Coronary artery (tissue), 2 donors: ENCODE measurements around the gene PPM1E.
"Not testable (repeated sequence)": the region's sequence is repeated elsewhere in the genome, so short reads cannot be mapped to it uniquely, and the experiment has no call there.

ENCODE experiments used
- DNase-seq: peaks from one replicate; pipeline ENCODE4 v3.0.0-alpha.2; 2017; ENCODE audit warnings: low spot score
- H3K27ac ChIP-seq, 2 donors: fragments of 200-600 bp; sonication (generic); one replicate each; pipeline ENCODE4 v1.5.1; 2016 to 2019
- H3K4me3 ChIP-seq: fragments of 200-600 bp; sonication (generic); 2 replicates; pipeline ENCODE4 v1.5.1; 2016; ENCODE audit warnings: mild to moderate bottlenecking, moderate library complexity
- TF ChIP-seq, protein P1 (sequence below): fragments of 200-600 bp; sonication (generic); IDR thresholded peaks from one replicate; pipeline ENCODE4 v1.5.1; 2019; ENCODE audit warnings: antibody characterized with exemption

PPM1E gene

GRCh38 chr17:58756246-58757161 is 850 bp downstream of the PPM1E start:
- H3K27ac ChIP-seq = no peak overlapping the region
- no peak for DNase-seq
- peak overlapping the region; percentile 78 for H3K4me3 ChIP-seq
- TF ChIP-seq, protein P1, sequence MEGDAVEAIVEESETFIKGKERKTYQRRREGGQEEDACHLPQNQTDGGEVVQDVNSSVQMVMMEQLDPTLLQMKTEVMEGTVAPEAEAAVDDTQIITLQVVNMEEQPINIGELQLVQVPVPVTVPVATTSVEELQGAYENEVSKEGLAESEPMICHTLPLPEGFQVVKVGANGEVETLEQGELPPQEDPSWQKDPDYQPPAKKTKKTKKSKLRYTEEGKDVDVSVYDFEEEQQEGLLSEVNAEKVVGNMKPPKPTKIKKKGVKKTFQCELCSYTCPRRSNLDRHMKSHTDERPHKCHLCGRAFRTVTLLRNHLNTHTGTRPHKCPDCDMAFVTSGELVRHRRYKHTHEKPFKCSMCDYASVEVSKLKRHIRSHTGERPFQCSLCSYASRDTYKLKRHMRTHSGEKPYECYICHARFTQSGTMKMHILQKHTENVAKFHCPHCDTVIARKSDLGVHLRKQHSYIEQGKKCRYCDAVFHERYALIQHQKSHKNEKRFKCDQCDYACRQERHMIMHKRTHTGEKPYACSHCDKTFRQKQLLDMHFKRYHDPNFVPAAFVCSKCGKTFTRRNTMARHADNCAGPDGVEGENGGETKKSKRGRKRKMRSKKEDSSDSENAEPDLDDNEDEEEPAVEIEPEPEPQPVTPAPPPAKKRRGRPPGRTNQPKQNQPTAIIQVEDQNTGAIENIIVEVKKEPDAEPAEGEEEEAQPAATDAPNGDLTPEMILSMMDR = no peak

DNA sequence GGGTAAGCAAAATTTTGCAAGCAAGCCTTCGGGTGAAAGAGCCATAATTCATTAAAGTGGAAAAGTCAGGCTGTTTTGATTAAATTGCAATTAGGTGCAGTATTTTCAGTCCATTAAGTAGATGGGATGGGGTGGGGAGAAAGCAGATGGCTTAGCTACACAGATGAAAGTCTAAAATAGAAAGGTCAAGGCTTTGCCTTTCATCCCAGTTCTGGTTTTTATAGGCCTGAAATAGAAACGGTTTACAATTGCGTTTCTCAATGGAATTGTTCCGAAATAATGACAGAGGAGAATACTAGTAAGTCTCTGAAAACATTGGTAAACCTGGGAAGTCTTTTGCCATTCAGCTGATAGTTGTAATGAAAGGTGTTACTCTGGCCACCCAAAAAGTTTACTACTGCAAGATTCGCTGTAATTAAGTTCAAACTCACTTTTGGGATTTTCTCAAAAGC is 1.5 kb downstream of the PPM1E start:
- H3K4me3 ChIP-seq = peak overlapping the region; percentile 78
- TF ChIP-seq, protein P1 = no peak
- DNase-seq = no peak
- no peak overlapping the region for H3K27ac ChIP-seq

GRCh38 chr17:58758890-58759289 is 3.2 kb downstream of the PPM1E start:
- DNase-seq = no peak
- Histone ChIP-seq H3K4me3 (no peak overlapping the region), H3K27ac (no peak overlapping the region)
- TF ChIP-seq, protein P1 = no peak

DNA sequence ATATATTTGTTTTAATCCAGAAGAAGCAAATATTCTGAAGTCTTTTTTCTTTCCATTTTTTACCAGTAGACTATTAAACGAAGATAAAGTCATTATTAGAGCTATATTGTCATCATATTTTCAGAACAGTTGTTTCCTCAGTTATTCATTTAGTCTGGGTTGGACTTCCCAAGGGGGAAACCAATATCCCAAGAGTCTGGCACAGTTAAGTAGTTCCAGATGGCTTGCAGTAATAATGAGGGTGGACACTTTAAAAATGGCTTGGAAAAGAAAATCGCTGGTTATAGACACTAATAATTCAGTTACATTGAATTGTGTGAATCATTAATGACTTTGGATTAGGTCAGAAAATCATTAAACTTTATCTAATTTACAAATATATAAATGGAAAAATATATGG is 3.9 kb downstream of the PPM1E start:
- H3K4me3 ChIP-seq = no peak overlapping the region
- no peak for DNase-seq
- TF ChIP-seq, protein P1 = no peak
- no peak overlapping the region for H3K27ac ChIP-seq

- TF ChIP-seq, protein P1 = no peak
- DNase-seq = no peak
- Histone ChIP-seq H3K4me3 (no peak overlapping the region), H3K27ac (no peak overlapping the region)
These were observed 4.6 kb downstream of the PPM1E start for GRCh38 chr17:58760248-58760647.

- H3K4me3 ChIP-seq = no peak overlapping the region
- DNase-seq = no peak
- TF ChIP-seq, protein P1 = no peak
- H3K27ac ChIP-seq = no peak overlapping the region
These were observed 7.6 kb downstream of the PPM1E start for GRCh38 chr17:58763263-58763662.

- DNase-seq = no peak
- H3K4me3 ChIP-seq = no peak overlapping the region
- H3K27ac ChIP-seq = no peak overlapping the region
- TF ChIP-seq, protein P1 = no peak
These were observed 8.7 kb downstream of the PPM1E start for GRCh38 chr17:58764373-58764772.

DNA sequence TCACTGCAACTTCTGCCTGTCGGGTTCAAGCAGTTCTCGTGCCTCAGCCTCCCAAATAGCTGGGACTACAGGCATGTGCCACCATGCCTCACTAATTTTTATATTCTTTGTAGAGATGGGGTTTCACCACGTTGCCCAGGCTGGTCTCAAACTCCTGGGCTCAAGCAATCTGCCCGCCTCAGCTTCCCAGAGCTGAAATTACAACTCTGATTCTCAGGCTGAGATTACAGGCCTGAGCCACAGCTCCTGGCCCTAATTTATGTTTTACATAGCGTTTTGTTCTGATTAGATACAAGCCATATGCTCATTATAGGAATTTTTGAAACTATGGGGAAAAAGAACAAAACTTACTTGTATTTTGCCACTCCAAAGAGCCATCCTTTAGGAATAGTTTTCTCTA is 22.8 kb downstream of the PPM1E start:
- not testable (repeated sequence) for H3K27ac ChIP-seq, H3K4me3 ChIP-seq, DNase-seq
